Trophoblast cell (in vitro differentiated cells and primary cell): ENCODE measurements around the gene CSNK1A1L.
A peak's percentile ranks its signal among the peaks of the same experiment; 100 is the strongest.

Experiments used
- DNase-seq, 2 donors: peaks; one replicate each; pipeline ENCODE4 v3.0.0-alpha.2; 2016
- H2AFZ ChIP-seq: 2 replicates; pipeline ENCODE4 v1.6.1; 2013; ENCODE audit warnings: low read length, moderate library complexity, mild to moderate bottlenecking; ENCODE audit not compliant: insufficient read depth, poor library complexity
- H2AK5ac ChIP-seq: 2 replicates; pipeline ENCODE4 v1.6.1; 2013; ENCODE audit warnings: mild to moderate bottlenecking, low read length
- H2BK120ac ChIP-seq: 2 replicates; pipeline ENCODE4 v1.6.1; 2013; ENCODE audit warnings: low read length, mild to moderate bottlenecking, moderate library complexity; ENCODE audit not compliant: insufficient read depth, poor library complexity
- H2BK12ac ChIP-seq: 2 replicates; pipeline ENCODE4 v1.6.1; 2013; ENCODE audit warnings: mild to moderate bottlenecking, low read length, moderate library complexity
- H2BK5ac ChIP-seq: 2 replicates; pipeline ENCODE4 v1.6.1; 2013; ENCODE audit warnings: low read length, low read depth, moderate library complexity, mild to moderate bottlenecking; ENCODE audit not compliant: poor library complexity
- H3K14ac ChIP-seq: 2 replicates; pipeline ENCODE4 v1.6.1; 2013; ENCODE audit warnings: mild to moderate bottlenecking, low read length
- H3K18ac ChIP-seq: 2 replicates; pipeline ENCODE4 v1.6.1; 2013; ENCODE audit warnings: mild to moderate bottlenecking, low read length
- H3K23ac ChIP-seq: 2 replicates; pipeline ENCODE4 v1.6.1; 2013; ENCODE audit warnings: low read length
- H3K27ac ChIP-seq: 2 replicates; pipeline ENCODE4 v1.5.1; 2013; ENCODE audit warnings: low read depth, mild to moderate bottlenecking, inconsistent platforms, low read length, moderate library complexity
- H3K27me3 ChIP-seq: 2 replicates; pipeline ENCODE4 v1.6.1; 2013; ENCODE audit warnings: inconsistent platforms, mild to moderate bottlenecking, low read length, moderate library complexity; ENCODE audit not compliant: insufficient read depth
- H3K36me3 ChIP-seq, 2 experiments: 1 replicate in 1 of 2; 2 replicates in 1 of 2; pipeline ENCODE4 v1.6.1; 2013; ENCODE audit warnings: low read length in 2 of 2, mild to moderate bottlenecking in 2 of 2, moderate library complexity in 1 of 2; ENCODE audit not compliant: insufficient read depth in 2 of 2, control insufficient read depth in 1 of 2
- H3K4ac ChIP-seq: 2 replicates; pipeline ENCODE4 v1.6.1; 2013; ENCODE audit warnings: low read depth, mild to moderate bottlenecking, low read length, moderate library complexity
- H3K4me1 ChIP-seq, 2 experiments: 1 replicate in 1 of 2; 2 replicates in 1 of 2; pipeline ENCODE4 v1.6.1; 2013; ENCODE audit warnings: low read length in 2 of 2, mild to moderate bottlenecking in 2 of 2, moderate library complexity in 1 of 2; ENCODE audit not compliant: insufficient read depth in 2 of 2, control insufficient read depth in 1 of 2
- H3K4me2 ChIP-seq: 2 replicates; pipeline ENCODE4 v1.6.1; 2013; ENCODE audit warnings: inconsistent platforms, mild to moderate bottlenecking, low read length, moderate library complexity
- H3K4me3 ChIP-seq: 2 replicates; pipeline ENCODE4 v1.5.1; 2013; ENCODE audit warnings: mild to moderate bottlenecking, low read depth, low read length, inconsistent platforms
- H3K79me1 ChIP-seq: one replicate; pipeline ENCODE4 v1.6.1; 2013; ENCODE audit warnings: low read length
- H3K79me2 ChIP-seq: 2 replicates; pipeline ENCODE4 v1.6.1; 2013; ENCODE audit warnings: low read length, mild to moderate bottlenecking; ENCODE audit not compliant: control insufficient read depth, insufficient read depth, poor library complexity
- H3K9ac ChIP-seq: 2 replicates; pipeline ENCODE4 v1.6.1; 2013; ENCODE audit warnings: mild to moderate bottlenecking, low read length
- H3K9me3 ChIP-seq: 2 replicates; pipeline ENCODE4 v1.6.1; 2013; ENCODE audit warnings: low read depth, mild to moderate bottlenecking, control low read depth, inconsistent platforms, low read length; ENCODE audit not compliant: insufficient read depth
- H4K12ac ChIP-seq: 2 replicates; pipeline ENCODE4 v1.6.1; 2013; ENCODE audit warnings: low read depth, mild to moderate bottlenecking, low read length, moderate library complexity
- H4K8ac ChIP-seq: 2 replicates; pipeline ENCODE4 v1.6.1; 2013; ENCODE audit warnings: low read depth, mild to moderate bottlenecking, low read length, moderate library complexity
- H4K91ac ChIP-seq: one replicate; pipeline ENCODE4 v1.6.1; 2013; ENCODE audit warnings: low read depth, mild to moderate bottlenecking, low read length, moderate library complexity
- WGBS: extraction: QIAGEN DNeasy Blood & Tissue Kit; methylation state at CpG from one replicate; pipeline ENCODE4 v1.1.7; 2013; ENCODE audit warnings: missing lambda C conversion rate; ENCODE audit not compliant: insufficient read length, insufficient coverage; ENCODE audit errors: extremely low coverage; 5-methylcytosine and 5-hydroxymethylcytosine counted together

The CSNK1A1L gene

DNA sequence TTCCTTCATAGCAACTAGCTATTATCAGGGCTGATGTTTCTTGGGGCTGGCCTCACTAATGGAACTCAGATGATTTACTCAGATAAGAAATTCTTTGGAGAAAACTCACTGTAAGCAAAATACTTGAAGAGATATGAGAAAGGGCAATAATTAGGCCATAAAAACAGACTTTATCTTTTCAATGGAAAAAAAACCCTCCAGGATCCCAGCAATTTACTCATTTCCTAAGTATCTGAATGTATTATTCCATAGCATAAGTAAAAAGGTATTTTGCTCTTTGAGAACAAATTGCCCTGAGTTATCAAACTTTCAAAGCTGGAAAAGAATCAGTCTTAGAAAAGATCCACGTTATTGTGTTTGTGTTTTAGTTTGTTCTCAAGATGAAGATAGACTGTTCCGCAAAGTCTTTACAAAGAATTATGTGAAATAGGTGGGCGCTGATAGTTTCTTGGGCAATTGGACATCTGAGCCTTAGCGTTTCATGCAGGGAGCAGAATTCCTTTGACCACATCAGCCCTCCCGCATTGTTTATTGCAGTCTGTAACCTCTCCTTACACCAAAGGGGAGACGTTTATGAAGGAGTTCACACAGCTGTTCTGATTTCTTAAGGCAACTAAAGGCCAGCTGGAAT lies 29.1 kb upstream of the CSNK1A1L start:
- no peak overlapping the region for H2BK5ac ChIP-seq
- H3K4me1 ChIP-seq = no peaks in the 10 kb centered on the region
- no peak overlapping the region for H4K12ac ChIP-seq
- H3K23ac ChIP-seq = no peak overlapping the region
- H2BK12ac ChIP-seq = no peak overlapping the region
- H3K4ac ChIP-seq = no peak overlapping the region
- no peaks in the 10 kb centered on the region for H3K9me3 ChIP-seq
- no peak overlapping the region for H4K91ac ChIP-seq
- no peak overlapping the region for H2AK5ac ChIP-seq
- no CpG with 5 or more reads among the region's 6 CpGs for whole genome bisulfite sequencing
- peak; percentile 43 to 83 for DNase-seq
- no peak overlapping the region for H3K9ac ChIP-seq
- no peak overlapping the region for H3K4me3 ChIP-seq
- no peaks in the 10 kb centered on the region for H3K36me3 ChIP-seq
- H4K8ac ChIP-seq = no peak overlapping the region
- H3K79me1 ChIP-seq = no peaks in the 10 kb centered on the region
- no peak overlapping the region for H2AFZ ChIP-seq
- peak overlapping the region; percentile 2 for H3K4me2 ChIP-seq
- no peaks in the 10 kb centered on the region for H3K27me3 ChIP-seq
- no peak overlapping the region for H3K14ac ChIP-seq
- no peak overlapping the region for H2BK120ac ChIP-seq
- no peaks in the 10 kb centered on the region for H3K79me2 ChIP-seq
- no peak overlapping the region for H3K27ac ChIP-seq
- no peak overlapping the region for H3K18ac ChIP-seq

DNA sequence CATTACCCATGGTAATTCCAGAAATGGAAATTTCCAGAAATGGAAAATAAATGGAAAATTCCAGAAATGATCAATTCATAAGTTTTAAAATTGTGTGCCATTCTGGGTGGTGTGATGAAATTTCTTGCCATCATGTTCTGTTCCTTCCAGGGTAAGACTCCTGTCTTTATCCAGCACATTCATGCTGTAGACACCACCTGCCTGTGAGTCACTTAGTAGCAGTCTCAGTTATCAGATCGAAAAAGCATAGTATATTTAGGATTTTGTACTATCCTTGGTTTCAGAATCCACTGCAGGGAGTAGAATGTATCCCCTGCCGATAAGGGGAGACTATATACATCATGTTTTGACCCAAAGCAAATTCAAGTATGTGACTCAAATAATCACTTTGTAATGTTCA lies 26.7 kb upstream of the CSNK1A1L start:
- Histone ChIP-seq H3K79me1 (no peaks in the 10 kb centered on the region), H2BK120ac (no peak overlapping the region), H3K36me3 (no peaks in the 10 kb centered on the region), H3K18ac (no peak overlapping the region), H3K4me2 (no peak overlapping the region), H2BK12ac (no peak overlapping the region), H3K4me3 (no peak overlapping the region), H3K27me3 (no peaks in the 10 kb centered on the region), H3K4me1 (no peaks in the 10 kb centered on the region), H3K23ac (no peak overlapping the region), H2AFZ (no peak overlapping the region), H4K8ac (no peak overlapping the region), H3K4ac (no peak overlapping the region), H2AK5ac (no peak overlapping the region), H2BK5ac (no peak overlapping the region), H4K91ac (no peak overlapping the region), H3K14ac (no peak overlapping the region), H4K12ac (no peak overlapping the region), H3K79me2 (no peaks in the 10 kb centered on the region), H3K9ac (no peak overlapping the region), H3K27ac (no peak overlapping the region), H3K9me3 (no peaks in the 10 kb centered on the region)
- no CpG with 5 or more reads among the region's 2 CpGs for WGBS
- peak; percentile 29 to 65 for DNase-seq

DNA sequence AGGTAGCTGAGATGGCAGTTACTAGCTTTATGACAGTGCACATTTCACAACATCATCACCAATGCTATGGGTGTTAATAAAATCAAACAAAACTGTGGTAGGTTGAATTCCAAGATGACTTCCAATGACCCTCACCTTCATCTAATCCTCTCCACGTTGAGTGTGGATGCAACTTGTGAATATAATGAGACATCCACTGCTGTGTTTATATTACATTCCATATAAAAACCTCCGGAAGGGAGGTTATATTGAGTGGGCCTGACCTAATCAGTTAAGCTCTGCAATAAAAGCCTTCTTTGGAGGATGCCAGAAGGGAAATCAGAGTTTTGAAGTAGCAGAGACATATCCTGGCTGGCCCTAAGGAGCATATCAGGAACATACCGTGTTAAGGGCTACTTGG lies 25.6 kb upstream of the CSNK1A1L start:
- Histone ChIP-seq H3K9ac (no peak overlapping the region), H4K12ac (no peak overlapping the region), H3K4me1 (no peaks in the 10 kb centered on the region), H4K8ac (no peak overlapping the region), H3K79me2 (no peaks in the 10 kb centered on the region), H3K27ac (no peak overlapping the region), H3K4me3 (no peak overlapping the region), H3K14ac (no peak overlapping the region), H3K18ac (no peak overlapping the region), H3K36me3 (no peaks in the 10 kb centered on the region), H3K9me3 (no peaks in the 10 kb centered on the region), H2BK5ac (no peak overlapping the region), H3K4me2 (no peak overlapping the region), H3K79me1 (no peaks in the 10 kb centered on the region), H2AK5ac (no peak overlapping the region), H3K4ac (no peak overlapping the region), H2BK12ac (no peak overlapping the region), H2BK120ac (no peak overlapping the region), H2AFZ (no peak overlapping the region), H3K23ac (no peak overlapping the region), H3K27me3 (no peaks in the 10 kb centered on the region), H4K91ac (no peak overlapping the region)
- DNase-seq = no peak
- no CpG with 5 or more reads among the region's 3 CpGs for WGBS

DNA sequence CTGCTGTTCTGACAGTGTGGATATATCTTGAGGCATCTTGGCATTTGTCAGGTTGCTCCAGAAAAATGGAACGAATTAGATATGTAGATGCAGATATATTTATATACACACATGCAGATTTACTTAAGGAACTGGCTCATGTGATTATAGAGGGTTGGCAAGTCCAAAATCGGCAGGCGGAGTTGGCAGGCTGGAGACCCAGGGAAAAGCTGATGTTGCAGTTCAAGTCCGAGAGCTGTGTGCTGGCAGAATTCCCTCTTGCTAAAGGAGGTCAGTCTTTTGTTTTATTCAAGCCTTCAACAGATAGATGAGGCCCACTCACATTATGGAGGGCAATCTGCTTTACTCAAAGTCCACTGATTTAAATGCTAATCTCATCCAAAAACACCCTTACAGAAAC lies 24.4 kb upstream of the CSNK1A1L start:
- H3K4me1 ChIP-seq = no peaks in the 10 kb centered on the region
- H2BK12ac ChIP-seq = no peak overlapping the region
- H3K23ac ChIP-seq = no peak overlapping the region
- no peak overlapping the region for H2BK120ac ChIP-seq
- no peak overlapping the region for H3K14ac ChIP-seq
- H3K18ac ChIP-seq = no peak overlapping the region
- no peaks in the 10 kb centered on the region for H3K27me3 ChIP-seq
- H3K4me3 ChIP-seq = no peak overlapping the region
- no peak overlapping the region for H3K4ac ChIP-seq
- H3K9me3 ChIP-seq = no peaks in the 10 kb centered on the region
- no peak overlapping the region for H4K8ac ChIP-seq
- H2AFZ ChIP-seq = no peak overlapping the region
- H3K9ac ChIP-seq = no peak overlapping the region
- H3K79me2 ChIP-seq = no peaks in the 10 kb centered on the region
- H2AK5ac ChIP-seq = no peak overlapping the region
- no peak for DNase-seq
- no peak overlapping the region for H3K4me2 ChIP-seq
- no peaks in the 10 kb centered on the region for H3K79me1 ChIP-seq
- H4K91ac ChIP-seq = no peak overlapping the region
- no peak overlapping the region for H3K27ac ChIP-seq
- WGBS = no CpG with 5 or more reads among the region's 4 CpGs
- no peak overlapping the region for H4K12ac ChIP-seq
- no peak overlapping the region for H2BK5ac ChIP-seq
- no peaks in the 10 kb centered on the region for H3K36me3 ChIP-seq
